ENCODE data around the gene SEC61G. TPM values are rescaled to one million over a fixed set of nuclear protein-coding genes. Genes with fewer than 3 reads are reported as not detected.

Gene SEC61G
- total RNA-seq, result 59.2 TPM

DNA sequence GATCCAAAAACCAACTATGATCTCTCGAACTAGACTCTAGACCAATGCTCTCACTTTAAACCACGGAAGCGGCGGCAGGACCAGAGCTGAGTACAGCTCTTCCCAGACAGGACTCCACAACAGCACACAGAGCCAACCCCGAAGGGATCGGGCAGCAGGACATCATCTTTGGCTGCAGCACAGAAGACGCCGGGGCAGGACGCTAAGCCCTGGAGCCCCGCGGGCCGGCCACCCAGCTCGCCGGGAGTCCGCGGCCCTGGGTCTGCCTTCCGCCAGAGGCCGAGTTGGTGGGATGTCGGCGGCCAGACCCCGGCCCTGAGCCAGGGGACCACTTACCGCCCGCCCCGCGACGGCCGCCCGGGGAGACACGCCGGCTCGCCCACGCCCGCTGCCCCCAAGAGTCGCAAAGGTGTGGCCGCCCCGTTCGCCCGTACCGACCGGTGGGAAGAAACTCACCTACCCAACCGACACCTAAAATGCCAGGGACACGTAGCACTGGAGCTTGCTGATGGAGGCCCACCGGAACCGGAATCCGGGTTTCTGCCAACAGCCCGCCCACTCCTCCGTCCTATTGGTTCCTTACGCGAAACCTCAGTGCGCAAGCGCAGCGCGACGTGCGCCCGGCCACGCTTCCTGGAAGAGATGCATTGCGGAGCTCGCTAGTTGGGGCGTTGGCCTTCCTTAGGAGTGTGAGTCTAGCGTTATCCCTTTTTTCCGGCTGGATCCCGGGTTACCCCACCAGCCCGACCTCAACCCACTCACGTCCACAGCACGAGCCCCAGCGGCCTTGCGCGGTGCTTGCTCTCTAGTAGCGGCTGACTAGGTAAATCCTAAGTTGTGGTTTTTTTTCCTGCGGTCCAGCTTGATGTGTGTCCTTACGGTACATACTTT is at the start of gene SEC61G:
TSS of gene SEC61G (minus strand) at position 510 of the 891 bp plus-strand sequence. CDS start 1,623 bp downstream, outside the sequence.
- peak; percentile 98 for DNase-seq (ENCODE audit: low spot score)

GRCh38 chr7:54802841-54803240 is 43.8 kb upstream of the SEC61G start:
- no peak for DNase-seq (ENCODE audit: low spot score)

DNA sequence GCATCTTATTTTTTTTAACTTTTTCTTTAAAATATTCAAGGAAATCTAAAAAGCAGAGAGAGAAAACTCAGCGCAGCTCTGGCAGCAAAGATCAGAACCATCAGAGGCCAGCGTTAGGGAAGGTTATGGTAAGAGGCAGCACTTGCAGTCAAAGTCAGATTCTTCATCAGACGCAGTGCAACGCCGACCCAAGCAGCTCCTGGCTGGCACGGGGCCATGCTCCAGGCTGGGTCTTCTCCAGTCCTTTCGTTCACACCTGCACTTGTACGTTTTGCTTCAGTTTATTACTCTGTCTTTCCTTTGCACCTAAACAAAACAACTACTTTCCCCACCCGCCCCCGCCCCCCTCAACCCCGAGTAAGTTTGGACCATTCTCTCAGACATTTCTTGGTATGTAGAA is 43.1 kb upstream of the SEC61G start:
- DNase-seq (ENCODE audit: low spot score), result no peak

GRCh38 chr7:54799792-54800191 is 40.8 kb upstream of the SEC61G start:
- no peak for DNase-seq (ENCODE audit: low spot score)

GRCh38 chr7:54798530-54798929 is 39.5 kb upstream of the SEC61G start:
- DNase-seq (ENCODE audit: low spot score), result no peak

DNA sequence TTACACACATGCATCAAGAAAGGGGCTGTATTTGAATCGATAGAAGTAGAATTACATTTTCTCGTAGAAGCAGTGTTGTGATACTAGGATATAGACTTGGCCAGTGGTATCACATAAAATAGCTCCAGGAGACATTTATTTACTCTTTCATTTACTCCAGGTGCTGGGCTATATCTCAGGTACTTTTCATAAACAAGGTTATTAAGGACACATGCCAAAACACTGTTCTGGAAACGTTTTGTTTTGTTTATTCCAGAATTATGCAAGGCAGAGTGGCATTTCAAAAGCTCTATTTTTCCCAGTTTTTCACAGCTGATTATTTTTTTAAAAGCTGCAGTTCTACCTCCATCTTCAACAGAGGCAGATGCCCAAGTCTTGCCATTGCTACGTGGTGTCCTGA is 37.8 kb upstream of the SEC61G start:
- no peak for DNase-seq (ENCODE audit: low spot score)

- no peak for DNase-seq (ENCODE audit: low spot score)
Measured at GRCh38 chr7:54796150-54796549, 37.1 kb upstream of the SEC61G start.

DNA sequence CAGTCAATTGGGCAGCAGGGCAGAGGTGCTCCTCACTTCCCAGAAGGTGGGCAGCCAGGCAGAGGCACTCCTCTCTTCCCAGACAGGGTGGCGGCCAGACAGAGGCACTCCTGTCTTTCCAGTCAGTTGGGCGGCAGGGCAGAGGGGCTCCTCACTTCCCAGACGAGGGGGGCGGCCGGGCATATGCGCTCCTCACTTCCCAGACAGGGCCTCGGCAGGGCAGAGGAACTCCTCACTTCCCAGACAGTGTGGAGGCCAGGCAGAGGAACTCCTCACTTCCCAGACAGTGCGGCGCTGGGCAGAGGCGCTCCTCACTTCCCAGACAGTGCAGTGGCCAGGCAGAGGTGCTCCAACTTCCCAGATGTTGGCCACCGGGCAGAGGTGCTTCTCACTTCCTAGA is 33.4 kb upstream of the SEC61G start:
- no peak for DNase-seq (ENCODE audit: low spot score)

DNA sequence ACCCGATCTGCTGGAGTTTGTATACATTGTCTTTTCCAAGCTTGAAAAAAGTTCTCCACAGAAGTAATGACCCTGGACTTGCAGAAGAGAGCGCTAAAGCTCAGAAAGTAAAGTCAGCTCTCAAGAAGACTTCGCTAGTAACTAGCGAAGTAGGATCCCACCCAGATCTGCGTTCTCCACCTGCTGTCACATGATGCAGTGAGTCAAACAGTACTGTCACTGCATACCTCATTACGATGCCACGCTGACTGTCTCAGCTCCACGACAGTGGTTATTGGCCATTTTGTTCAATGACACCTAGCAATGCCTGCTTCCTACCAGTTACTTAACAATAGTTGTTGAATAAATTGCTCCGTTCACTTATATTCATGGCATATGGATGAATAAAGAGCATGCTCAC is 29.7 kb upstream of the SEC61G start:
- no peak for DNase-seq (ENCODE audit: low spot score)

DNA sequence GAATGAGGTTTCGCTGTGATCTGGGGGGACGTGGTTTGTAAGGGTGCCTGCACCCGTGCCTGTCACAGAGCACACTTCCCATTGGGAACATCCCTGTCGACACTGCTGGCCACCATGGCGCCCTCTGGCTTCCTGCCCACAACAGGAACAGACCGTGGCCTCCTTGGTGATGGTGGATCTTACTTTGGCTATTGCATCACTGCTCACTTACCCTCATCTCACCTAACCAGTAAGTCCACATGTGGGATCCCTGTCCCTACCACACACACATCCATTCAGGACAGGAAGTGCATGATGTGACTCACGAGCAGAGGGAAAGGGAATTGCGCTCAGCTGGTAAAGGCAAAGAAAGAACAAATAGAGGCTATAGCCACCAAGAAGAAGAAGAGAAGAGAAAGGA is 26.2 kb upstream of the SEC61G start:
- no peak for DNase-seq (ENCODE audit: low spot score)

DNA sequence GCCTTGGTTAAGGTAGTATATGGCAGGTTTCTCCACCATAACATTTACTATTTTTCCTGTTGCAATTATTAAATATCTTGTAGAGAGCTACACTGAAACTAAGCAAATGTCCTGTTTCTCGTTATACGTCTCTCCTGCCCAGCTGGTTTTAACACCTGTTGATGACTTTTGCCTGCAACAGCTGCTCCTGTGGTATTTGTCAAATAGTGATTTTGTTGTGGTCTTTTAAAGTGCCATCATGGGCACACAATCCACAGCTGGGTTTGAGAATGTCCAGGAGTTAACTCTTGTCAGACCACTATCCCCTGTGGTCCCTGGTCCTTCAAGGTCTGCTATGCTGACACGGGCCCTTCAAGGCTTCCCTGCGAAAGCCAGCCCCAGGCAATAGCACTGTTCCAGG is 24.9 kb upstream of the SEC61G start:
- no peak for DNase-seq (ENCODE audit: low spot score)

GRCh38 chr7:54782829-54783228 is 23.8 kb upstream of the SEC61G start:
- no peak for DNase-seq (ENCODE audit: low spot score)

DNA sequence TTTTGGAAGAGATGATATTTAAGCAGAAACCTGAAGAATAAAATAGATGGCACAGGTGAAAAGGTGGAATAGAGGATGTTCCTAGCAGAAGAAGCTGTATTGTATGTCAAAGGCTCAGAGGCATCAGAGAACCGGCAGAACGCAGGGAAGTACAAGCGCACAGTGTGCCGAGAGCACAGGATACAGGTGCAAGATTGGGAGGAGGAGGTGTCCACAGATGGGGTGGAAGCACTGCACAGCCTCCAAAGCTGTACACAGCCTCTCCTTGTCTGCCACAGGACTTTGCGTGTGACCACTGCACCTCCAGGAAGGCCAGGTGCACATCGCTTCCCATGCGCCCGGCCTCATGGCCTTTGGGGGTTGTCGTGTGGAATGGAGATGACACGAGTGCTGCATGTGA is 23.3 kb upstream of the SEC61G start:
- DNase-seq (ENCODE audit: low spot score), result no peak

- no peak for DNase-seq (ENCODE audit: low spot score)
Measured at GRCh38 chr7:54781134-54781920, 22.3 kb upstream of the SEC61G start.

DNA sequence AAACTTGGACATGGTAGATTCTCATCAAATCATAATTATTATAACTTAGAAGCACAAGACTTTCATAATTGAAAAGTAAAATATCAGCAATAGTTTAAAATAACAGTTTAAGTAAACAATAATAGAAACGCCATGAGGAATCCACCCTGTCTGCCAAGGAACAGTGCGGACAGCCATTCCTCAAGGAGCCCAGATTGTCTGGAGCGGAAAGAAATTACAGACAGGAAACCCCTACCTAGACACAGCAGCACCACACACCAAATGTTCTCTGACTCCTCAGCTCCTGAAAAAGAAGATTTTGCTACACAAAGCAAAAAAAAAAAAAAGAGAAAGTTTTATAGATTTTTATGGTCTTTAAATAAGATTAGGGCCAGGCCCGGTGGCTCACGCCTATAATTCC is 21.5 kb upstream of the SEC61G start:
- no peak for DNase-seq (ENCODE audit: low spot score)

- no peak for DNase-seq (ENCODE audit: low spot score)
Measured at GRCh38 chr7:54778696-54779540, 19.9 kb upstream of the SEC61G start.

- no peak for DNase-seq (ENCODE audit: low spot score)
Measured at GRCh38 chr7:54778166-54778565, 19.2 kb upstream of the SEC61G start.

DNA sequence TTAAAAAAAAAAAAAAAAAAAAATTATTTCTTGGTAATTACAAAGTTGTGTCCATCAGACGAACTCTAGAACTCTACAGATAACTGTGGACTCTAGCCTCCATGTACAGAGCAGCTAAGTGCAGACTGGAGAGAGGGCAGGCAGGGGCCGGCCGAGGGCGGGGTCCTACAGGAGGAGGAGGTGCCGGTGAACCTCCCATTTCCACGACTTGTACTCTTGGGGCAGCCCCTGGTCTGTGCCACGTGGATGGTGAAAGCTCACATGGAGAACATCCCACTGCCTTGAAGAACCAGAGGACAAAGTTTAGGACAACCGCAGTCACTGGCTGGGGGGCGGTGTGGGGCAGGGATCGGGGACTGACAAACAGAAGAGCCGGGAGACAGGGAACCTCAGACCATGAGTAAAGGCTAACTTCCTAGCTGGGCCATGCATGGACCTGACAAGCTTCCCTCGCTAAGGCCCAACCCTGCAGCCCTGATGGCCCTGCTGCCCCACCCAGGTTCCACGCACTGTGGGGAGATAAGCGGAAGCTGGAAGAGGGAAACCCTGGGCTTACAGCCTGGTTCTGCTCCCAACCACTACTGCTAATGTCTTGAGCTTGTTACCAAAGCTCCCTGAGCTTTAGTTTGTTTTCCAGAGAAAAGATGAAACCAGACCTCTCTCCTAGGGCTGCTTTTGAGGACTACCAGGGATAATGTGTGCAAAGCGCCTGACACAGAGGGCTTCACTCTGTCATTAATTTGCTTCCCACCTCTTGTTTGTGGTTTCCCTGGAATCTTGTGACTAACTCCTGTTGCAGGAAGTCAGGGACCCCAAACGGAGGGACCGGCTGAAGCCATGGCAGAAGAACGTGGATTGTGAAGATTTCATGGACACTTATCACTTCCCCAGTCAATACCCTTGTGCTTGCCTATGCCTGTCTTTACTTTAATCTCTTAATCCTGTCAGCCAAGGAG is 16.1 kb upstream of the SEC61G start:
- DNase-seq (ENCODE audit: low spot score), result no peak

DNA sequence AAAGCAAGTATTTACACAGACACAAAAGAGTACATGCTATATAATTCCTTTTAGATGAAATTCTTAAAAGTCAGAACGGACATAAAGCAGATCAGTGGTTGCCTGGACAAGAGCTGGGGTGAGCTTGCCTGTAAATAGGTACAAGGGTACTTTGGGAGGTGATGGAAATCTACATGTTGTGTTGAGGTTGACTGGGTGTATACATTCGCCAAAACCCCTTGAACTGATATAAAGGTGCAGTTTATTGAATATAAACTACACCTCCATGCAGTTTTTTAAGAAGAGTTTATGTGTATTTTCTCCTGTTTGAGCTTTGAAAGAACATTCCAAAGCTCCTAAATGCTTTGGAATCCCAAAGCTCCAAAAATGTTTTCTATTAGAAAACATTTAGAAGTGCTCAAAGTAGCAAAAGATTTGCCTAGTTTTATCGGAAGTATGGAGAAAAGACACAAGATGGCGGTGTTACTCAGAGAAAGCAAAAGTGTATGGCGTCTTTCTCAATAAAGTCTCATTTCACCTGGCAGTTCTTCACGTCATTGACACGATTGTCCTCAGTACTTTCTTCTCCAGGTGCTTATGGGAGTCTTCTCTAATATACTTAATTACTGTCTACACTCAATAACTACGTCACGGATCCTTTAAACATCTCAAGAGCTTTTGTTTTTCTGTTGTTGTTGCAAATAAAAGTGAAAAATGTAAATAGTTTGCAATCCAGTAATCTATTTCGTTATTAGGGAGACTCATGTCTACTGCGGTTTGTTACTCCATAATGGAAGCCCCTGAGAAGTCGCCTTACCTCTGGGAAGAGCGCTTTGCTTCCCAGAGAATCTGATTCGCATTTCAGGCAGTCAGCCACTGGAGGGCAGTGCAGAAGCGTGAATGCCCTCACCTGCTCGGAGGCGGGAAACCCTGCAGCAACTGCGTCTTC is 14.7 kb upstream of the SEC61G start:
- peak; percentile 86 for DNase-seq (ENCODE audit: low spot score)

DNA sequence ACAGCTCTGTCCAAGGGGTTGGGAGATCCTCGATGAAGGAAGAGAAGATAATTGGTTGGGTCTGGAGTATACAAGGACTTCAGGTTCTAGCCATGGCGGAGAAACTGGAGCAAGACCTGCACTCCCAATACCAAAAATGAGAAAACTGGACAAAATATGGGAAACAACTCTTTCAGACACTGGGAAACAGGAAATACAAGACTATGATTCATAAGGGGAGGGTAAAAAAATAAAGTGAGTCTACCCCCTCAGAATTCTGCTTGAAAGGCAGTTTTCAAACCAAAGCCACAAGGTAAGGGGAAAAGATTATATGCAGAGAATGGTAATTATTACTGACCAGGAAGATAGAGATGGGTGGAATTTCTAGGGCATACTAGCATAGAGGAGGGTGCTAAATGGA is 10.2 kb upstream of the SEC61G start:
- DNase-seq (ENCODE audit: low spot score), result no peak
